GM21526 (cell line): ENCODE measurements around the gene NFX1.
"Not testable (repeated sequence)": the region's sequence is repeated elsewhere in the genome, so short reads cannot be mapped to it uniquely, and the experiment has no call there.

Experiments used
- ATAC-seq: cut with Tn5 transposase; IDR thresholded peaks from one replicate; pipeline ENCODE4 v1.9.1; 2021; ENCODE audit warnings: moderate library complexity; ENCODE audit not compliant: unreplicated experiment, low FRiP score

Gene NFX1

DNA sequence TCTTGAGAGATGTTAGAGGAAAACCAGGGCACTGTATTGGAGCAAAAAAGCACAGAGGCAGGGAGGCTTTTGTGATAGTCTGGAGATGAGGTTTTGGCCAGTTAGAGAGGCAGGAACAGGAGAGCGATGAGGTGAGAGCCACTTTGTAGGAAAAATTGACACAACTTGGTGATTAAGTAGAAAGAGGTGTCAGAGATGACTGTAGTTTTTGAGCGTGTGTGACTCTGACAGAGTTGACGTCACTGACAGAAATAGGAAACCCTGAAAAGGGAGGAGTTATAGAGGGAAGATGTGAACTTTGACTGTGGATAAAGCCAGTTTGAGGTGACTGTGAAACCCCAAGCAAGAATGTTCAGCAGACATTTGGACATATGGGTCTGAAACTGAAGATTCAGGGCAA lies 15.7 kb downstream of the NFX1 start:
- ATAC-seq, result no peak

DNA sequence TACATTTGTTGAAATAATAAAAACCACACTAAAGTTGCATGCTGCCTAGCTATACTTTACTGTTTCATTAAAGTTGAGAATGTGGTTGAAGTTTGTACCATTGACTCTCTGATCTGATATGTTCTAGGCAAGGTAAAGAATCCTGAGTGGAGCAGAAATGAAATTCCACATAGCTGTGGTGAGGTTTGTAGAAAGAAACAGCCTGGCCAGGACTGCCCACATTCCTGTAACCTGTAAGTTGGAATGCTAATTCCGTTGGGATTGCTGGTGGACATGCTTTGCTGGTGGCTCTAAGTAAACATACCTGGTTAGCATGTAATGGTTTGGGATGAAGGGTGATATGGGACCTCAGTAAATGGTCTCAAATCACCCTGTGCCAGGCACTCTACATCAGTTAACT lies 16.8 kb downstream of the NFX1 start:
- ATAC-seq, result no peak

DNA sequence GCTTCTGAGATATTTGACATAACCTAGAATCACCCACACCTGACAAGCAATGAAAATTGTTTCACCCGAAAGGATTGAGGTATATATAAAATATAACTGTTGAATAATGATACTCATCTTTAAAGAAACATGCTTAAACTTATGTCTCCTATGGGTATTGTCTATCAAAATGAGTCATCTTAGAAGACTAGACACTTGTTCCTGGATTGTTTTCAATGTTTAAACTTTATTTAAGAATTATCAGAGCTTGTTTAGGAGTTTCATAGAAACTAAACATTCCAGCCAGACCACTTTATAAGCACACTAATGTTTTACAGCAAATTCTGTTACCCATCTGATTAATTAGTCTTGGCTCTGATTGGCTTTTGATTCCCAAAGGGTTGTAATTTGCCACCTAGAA lies 19.6 kb downstream of the NFX1 start:
- no peak for ATAC-seq

DNA sequence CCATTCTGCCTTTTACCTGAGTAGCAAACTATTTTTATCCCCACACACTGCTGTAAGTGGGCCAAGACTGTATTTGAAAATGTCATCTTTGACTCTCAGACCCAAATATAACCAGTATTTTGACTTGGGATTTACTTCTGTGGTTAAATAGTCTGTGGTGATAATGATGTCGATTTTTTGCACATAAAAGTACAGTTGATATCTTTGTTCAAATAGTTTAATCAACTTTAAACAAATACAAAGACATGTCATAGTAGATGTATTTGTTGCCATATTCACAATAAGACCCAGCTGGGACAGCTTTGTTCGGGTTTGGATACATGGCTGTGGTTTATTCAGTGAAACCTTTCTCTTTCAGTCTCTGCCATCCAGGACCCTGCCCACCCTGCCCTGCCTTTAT lies 20.4 kb downstream of the NFX1 start:
- no peak for ATAC-seq

DNA sequence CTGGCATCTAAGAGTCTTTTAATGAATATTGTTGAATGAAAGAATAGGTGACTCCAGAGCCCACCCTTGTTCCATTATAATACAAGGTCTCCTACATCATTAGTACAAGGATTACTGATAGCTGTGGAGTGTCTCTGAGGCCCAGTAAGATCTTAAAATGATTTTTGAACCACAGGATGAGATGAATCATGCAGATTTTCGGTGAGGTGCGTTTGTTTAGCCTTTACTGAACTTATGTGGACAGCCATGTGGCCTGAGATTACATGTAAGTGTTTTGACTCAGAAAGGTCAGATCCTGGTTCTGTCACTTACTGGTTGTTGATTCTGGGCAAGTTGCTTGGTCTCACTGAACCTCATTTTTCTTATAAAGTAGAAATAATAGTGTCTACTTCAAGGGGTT lies 21.6 kb downstream of the NFX1 start:
- ATAC-seq, result no peak

DNA sequence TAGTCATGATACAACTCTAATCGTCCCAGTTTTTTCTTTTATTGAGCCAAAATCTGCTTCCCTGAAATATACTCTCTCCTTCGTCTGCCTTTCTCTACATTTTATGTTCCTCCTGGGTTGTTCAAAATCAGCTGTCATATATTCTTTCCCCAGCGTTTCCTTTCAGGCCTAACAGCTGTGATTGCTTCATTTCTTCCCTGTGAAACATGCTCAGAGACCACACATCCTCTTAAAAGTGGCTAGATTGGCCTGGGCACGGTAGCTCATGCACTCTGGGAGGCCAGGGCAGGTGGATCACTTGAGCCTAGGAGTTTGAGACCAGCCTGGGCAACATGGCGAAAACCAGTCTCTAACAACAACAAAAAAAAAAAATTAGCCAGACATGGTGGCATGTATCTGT lies 25.1 kb downstream of the NFX1 start:
- ATAC-seq, result no peak

DNA sequence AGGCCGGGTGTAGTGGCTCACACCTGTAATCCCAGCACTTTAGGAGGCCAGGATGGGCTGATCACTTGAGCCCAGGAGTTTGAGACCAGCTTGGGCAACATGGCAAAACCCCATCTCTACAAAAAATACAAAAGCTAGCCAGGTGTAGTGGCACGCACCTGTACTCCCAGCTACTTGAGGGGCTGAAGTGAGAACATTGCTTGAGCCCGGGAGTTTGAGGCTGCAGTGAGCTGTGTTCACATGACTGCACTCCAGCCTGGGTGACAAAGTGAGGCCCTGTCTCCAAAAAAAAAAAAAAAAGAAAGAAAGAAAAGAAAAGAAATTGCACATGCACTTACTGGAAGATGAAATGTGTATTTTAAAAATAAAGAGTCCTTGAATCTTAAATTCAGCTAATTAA lies 26.8 kb downstream of the NFX1 start:
- ATAC-seq, result not testable (repeated sequence)

DNA sequence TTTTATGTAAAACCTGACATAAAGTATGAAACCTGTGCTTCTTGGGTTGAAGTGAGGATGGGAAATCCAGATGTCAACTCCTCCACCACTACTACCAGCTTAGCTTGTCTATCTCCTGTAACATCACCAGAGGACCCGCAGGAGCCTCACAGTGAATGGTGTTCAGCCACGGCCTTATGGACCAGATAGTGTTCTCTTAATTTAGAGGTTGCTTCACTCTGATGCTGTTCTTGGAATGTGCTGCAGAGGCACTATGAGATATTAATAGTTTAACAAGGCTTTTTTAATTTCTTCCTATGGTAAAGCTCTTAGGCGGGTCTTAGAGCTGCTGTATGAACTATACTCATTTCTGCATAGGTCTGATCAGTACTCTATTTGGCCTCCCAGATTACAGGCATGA lies 27.9 kb downstream of the NFX1 start:
- ATAC-seq, result no peak

DNA sequence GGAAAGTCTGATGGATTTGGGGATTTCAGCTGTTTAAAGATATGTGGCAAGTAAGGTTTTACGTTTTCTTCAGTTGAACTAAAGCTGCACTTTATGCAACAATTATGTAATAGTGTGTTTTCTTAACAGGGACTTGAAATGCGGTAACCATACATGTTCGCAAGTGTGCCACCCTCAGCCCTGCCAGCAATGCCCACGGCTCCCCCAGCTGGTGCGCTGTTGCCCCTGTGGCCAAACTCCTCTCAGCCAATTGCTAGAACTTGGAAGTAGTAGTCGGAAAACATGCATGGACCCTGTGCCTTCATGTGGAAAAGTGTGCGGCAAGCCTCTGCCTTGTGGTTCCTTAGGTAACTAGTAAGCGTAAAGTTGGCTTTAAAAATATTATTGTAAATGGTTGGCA lies 28.5 kb downstream of the NFX1 start:
- ATAC-seq, result no peak

DNA sequence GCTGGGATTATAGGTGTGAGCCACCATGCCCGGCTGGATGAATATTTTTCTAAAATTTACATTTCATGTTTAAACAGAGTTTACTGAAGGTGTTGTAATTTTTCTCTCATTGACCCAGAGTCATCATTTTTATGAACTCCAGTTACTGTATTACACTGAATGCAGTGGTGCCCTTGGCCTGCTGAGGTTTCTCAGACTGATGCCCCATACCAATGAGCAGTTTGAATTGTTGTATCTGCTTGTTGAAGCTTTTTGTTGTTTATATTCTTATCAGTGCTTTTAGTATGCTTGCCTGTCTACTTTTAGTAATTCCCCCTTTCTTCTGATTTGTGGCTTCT lies 29.9 kb downstream of the NFX1 start:
- ATAC-seq, result no peak

DNA sequence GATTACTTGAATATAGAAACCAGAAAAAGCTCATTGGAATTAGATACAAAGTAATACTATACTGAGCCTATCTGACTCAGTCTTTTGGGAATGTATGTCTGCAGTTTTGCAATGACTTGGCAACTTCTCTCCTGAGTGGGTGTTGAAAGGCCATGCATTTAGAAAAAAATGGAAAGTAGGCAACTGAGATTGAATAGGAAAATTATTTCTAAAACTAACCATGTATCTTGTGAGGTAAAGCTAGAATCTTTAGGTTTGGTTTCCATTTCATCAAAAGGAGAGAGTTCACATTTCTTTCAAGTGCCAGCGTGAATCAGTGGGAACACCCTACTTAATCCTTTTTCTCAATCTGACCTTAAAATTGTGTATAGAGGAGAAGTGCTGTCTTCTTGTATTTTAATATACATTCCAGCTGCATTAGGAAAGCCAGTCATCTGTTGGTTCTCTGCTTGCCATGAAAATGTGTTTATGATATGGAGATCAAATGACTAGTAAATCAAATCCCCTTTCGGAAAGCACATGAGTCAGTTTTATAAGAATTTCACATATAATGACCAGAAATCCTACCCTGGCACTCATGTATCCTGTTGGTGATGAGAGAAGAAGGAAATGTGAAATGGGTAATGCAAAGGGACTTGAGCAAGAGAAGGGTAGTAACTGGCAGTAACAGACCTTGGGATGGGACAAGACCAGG lies 30.4 kb downstream of the NFX1 start:
- no peak for ATAC-seq

DNA sequence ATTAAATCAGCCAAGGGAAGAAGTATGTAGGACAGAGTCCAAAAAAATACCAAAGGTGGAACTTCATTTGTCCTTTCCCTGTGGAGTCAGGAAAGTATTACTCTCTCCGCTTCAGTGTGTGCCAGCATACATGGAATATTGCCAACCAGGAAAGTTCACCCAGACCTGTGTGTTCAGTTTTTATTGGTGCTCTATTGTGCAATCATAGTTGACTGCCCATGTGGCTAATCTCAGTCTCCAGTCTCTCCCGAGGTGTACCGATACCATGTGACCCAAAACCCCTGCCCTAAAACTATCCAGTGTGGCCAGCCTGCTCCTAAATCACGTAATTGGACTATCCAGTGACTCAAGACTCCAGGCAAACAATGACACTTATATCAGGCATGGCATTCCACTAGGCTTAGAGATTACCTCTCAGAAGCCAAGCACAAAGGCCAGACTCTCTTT lies 38.8 kb downstream of the NFX1 start:
- no peak for ATAC-seq

DNA sequence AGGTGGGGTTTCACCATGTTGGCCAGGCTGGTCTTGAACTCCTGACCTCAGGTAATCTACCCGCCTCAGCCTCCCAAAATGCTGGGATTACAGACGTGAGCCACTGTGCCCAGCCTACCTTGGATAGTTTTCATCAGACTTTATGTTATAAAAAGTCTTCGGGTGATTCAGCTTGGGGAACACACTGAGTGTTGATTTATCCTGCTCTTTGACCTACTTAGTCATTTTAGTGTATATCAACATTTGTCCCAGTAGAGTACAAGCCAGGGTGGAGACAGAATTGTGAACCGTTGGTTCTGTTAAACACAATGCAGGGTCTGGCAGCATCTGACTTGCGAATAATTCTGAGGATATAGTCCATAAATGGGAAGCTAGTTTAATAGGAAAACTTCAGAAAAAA lies 39.7 kb downstream of the NFX1 start:
- no peak for ATAC-seq

DNA sequence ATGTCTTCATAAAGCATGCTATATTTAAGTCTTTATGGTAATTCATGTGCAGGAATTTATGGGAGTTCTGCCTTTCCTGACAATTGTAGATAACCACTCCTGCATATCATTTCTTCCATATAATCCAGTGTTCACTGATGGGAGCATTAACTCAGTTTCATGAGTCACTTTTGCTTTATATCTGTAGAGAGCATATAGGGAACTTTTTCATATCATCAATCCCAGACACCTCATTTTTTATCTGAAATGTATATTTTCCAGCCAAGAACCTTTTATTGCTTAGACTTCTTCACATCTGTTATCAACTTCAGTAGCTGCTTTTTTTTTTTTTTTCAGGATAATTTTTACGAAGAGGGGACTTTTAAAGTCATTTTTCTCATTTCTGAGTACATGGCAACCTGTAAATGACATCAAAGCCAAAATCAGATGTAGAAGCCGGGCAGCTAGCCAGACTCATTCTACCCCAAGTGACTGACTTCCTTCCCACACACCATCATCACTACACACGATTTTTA lies 41.1 kb downstream of the NFX1 start:
- ATAC-seq, result no peak

DNA sequence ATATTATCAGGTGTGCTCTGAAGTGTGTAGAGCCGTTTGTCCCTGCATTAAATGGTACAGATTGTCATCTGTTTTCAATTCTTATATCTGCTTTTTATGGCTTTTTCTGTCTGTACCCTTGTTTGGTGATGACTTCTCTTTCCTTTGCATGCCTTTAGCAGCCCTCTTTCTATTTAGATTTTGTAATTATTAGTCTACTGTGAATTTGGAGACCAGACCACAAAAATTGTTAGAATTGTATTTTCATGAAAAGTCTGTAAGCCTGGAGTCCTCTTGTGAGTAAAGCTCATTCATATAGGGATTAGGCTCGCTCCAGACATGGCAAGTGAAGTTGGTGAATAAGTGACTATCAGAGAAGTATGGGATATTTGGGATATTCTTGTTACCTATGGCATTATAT lies 41.7 kb downstream of the NFX1 start:
- ATAC-seq, result no peak

DNA sequence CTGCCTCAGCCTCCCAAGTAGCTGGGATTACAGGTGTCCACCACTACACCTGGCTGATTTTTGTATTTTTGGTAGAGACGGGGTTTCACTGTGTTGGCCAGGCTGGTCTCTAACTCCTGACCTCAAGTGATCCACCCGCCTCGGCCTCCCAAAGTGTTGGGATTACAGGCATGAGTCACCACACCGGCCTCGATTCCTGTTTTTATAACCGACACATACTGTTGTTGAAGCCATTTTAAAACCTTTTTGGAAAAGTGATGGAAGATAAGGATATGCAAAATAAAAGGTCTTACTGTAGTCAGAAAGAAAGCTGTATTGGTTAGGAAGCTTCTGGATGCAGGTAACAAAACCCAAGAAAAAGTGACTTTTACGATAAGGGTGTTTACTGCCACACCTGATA lies 42.6 kb downstream of the NFX1 start:
- ATAC-seq, result not testable (repeated sequence)

DNA sequence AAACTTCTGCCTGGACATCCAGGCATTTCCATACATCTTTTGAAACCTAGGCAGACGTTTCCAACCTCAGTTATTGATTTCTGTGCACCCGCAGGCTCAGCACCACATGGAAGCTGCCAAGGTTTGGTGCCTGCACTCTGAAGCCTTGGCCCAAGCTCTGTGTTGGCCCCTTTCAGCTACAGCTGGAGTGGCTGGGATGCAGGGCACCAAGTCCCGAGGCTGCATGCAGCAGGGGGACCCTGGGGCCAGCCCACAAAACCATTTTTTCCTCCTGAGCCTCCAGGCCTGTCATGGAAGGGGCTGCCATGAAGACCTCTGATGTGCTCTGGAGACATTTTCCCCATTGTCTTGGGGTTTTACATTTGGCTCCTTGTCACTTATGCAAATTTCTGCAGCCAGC lies 49.9 kb downstream of the NFX1 start:
- no peak for ATAC-seq

DNA sequence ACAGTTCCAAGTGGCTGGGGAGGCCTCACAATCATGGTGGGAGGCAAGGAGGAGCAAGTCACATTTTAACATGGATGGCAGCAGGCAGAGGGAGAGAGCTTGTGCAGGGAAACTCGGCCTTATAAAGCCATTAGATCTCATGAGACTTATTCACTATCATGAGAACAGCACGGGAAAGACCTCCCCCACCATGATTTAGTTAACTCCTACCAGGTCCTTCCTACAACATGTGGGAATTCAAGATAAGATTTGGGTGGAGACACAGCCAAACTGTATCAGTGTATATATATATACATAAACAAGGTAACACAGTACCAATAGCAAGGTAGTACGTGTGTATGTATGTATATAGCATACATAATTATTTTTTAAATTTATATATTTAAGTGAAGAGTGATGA lies 50.9 kb downstream of the NFX1 start:
- no peak for ATAC-seq

DNA sequence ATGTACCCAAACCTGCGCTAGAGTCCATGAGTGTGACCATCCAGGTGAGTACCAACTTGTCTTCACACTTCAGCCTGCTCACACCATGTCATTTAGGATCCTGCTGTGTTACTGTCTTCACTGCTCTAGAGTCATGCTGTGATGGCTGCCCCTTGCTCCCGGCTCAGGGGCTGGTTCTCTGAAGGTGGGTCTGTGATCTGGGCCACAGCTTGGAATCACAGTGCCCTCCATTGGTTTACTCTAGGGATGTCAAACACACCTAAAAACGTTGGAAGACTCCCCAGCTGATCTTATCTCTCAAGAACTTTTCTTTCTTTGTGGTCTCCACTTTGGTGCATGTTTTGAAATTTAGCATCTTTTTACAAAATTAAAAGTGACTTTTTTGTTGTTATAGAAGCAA lies 53.8 kb downstream of the NFX1 start:
- ATAC-seq, result no peak

DNA sequence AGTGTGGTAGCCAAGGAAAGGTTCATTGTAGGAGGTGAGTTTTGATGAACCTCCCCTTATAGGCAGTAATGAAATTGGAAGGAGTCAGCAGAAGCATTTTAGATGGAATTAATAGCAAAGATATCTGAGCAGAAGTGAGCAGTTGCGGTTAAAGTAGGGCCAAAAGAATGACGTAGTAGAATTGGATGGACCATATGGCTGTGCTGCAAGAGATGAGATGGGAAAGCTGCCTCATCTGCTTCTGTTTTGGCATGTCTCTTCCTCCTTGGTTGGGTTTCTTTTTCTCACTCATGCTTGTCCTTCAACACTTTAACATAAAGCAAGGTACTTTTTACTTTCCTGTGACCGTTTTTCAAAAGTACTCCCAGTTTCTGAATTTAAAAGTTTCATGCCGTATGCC lies 56.2 kb downstream of the NFX1 start:
- ATAC-seq, result no peak

DNA sequence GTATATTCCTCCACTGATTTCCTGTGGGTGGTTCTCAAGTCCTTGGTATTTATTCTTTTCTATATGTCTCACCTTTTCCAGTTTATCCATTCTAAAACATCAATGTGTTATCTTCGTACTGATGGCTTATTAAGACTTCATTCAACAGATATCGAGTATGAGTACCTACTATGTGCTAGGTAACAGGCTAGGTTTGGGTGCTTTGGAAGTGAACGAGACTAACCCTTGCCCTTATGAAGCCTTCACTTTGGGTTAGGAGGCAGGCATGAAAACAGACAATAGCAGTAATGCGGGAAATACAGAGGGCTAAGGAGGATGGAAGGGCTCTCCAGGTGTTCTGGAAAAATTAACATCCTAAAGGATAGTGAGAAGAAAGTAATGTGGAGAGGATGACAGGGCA lies 58.7 kb downstream of the NFX1 start:
- ATAC-seq, result no peak

DNA sequence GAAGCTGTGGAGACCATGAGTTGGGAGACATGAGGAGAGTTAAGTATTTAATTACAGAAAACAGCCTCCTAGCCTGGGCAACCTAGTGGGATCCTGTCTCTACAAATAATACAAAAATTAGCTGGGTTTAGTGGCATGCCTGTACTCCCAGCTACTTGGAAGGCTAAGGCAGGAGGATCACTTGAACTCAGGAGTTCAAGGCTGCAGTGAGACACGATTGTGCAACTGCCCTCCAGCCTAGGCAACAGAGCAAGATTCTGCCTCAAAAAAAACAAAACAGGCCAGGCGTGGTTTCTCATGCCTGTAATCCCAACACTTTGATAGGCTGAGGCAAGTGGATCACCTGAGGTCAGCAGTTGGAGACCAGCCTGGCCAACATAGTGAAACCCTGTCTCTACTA lies 59.4 kb downstream of the NFX1 start:
- ATAC-seq, result no peak

DNA sequence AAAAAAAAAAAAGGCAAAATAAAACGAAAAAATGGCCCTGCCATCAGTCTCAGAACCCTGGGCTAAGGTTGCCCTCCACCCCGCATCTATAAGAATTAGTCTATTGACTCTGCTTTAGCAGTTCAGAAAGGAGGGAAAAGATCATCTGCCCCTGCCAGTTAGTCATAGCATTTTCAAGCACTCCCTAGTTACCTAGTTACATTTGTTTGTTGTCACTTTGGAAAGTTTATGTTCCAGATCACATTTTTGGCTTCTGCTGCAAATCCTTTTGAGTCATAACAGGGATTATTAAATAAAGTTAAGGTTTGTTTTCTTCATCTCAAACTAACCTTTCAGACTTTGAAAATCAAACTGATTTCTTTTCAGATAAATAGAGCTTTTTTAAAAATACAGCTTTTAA lies 60.0 kb downstream of the NFX1 start:
- no peak for ATAC-seq
